GM23338 (cell line): ENCODE data around the gene CORO2A. TPM values are rescaled to one million over a fixed set of nuclear protein-coding genes. Genes with fewer than 3 reads are reported as not detected.
"Not testable (repeated sequence)": the region's sequence is repeated elsewhere in the genome, so short reads cannot be mapped to it uniquely, and the experiment has no call there.

Source experiments
- ATAC-seq: fragments of 200-7000 bp; cut with Tn5 transposase; 3 replicates; pipeline ENCODE4 v1.9.1; 2020
- DNase-seq: peaks from one replicate; pipeline ENCODE4 v3.0.0-alpha.2; 2015; ENCODE audit warnings: low spot score
- H2AFZ ChIP-seq: fragments of 200-600 bp; sonication (generic); 2 replicates; pipeline ENCODE4 v1.8.0; 2016; ENCODE audit warnings: antibody characterized with exemption, mild to moderate bottlenecking, moderate library complexity
- H3F3A ChIP-seq: fragments of 200-600 bp; sonication (generic); replicated peaks from 2 replicates; pipeline ENCODE4 v1.8.0; 2017; ENCODE audit warnings: antibody characterized with exemption, mixed run types, low read depth
- H3K27ac ChIP-seq: fragments of 200-600 bp; sonication (generic); 2 replicates; pipeline ENCODE4 v1.6.1; 2016; ENCODE audit warnings: low read depth
- H3K27me3 ChIP-seq: fragments of 200-600 bp; sonication (generic); 2 replicates; pipeline ENCODE4 v1.8.0; 2016; ENCODE audit warnings: mild to moderate bottlenecking, mixed run types, moderate library complexity; ENCODE audit not compliant: insufficient read depth
- H3K36me3 ChIP-seq: fragments of 200-600 bp; sonication (generic); 2 replicates; pipeline ENCODE4 v1.8.0; 2016; ENCODE audit warnings: mild to moderate bottlenecking; ENCODE audit not compliant: insufficient read depth
- H3K4me1 ChIP-seq: fragments of 200-600 bp; sonication (generic); 2 replicates; pipeline ENCODE4 v1.8.0; 2016; ENCODE audit warnings: mild to moderate bottlenecking, moderate library complexity; ENCODE audit not compliant: insufficient read depth
- H3K4me2 ChIP-seq: fragments of 200-600 bp; sonication (generic); 2 replicates; pipeline ENCODE4 v1.7.1; 2017; ENCODE audit warnings: mixed run types
- H3K4me3 ChIP-seq: fragments of 200-600 bp; sonication (generic); 2 replicates; pipeline ENCODE4 v1.6.1; 2016; ENCODE audit warnings: mixed run types
- H3K79me2 ChIP-seq: fragments of 200-600 bp; sonication (generic); replicated peaks from 2 replicates; pipeline ENCODE4 v1.8.0; 2017; ENCODE audit warnings: mild to moderate bottlenecking; ENCODE audit not compliant: insufficient read depth
- H3K9me2 ChIP-seq: fragments of 200-600 bp; sonication (generic); 2 replicates; pipeline ENCODE4 v1.8.0; 2017; ENCODE audit not compliant: insufficient read depth
- H4K20me1 ChIP-seq: fragments of 200-600 bp; sonication (generic); replicated peaks from 2 replicates; pipeline ENCODE4 v1.8.0; 2017; ENCODE audit warnings: mild to moderate bottlenecking; ENCODE audit not compliant: insufficient read depth
- H3K27ac Mint-ChIP-seq: 2 replicates; pipeline ENCODE4 v1.8.0; 2020; ENCODE audit warnings: inconsistent platforms, mild to moderate bottlenecking, moderate library complexity, mixed read lengths
- H3K27me3 Mint-ChIP-seq: 3 replicates; pipeline ENCODE4 v1.8.0; 2022; ENCODE audit warnings: low read depth, mild to moderate bottlenecking, moderate library complexity, mixed read lengths, inconsistent platforms; ENCODE audit not compliant: insufficient read depth, poor library complexity
- H3K36me3 Mint-ChIP-seq: 3 replicates; pipeline ENCODE4 v1.8.0; 2021; ENCODE audit warnings: low read depth, mild to moderate bottlenecking, inconsistent platforms, moderate library complexity, mixed read lengths
- H3K4me1 Mint-ChIP-seq: 3 replicates; pipeline ENCODE4 v1.8.0; 2020; ENCODE audit warnings: mild to moderate bottlenecking, inconsistent platforms, mixed read lengths
- H3K4me3 Mint-ChIP-seq: 3 replicates; pipeline ENCODE4 v1.8.0; 2021; ENCODE audit warnings: moderate library complexity, mild to moderate bottlenecking, inconsistent platforms, mixed read lengths
- H3K9me3 Mint-ChIP-seq: 3 replicates; pipeline ENCODE4 v1.8.0; 2020; ENCODE audit warnings: moderate library complexity, mild to moderate bottlenecking, inconsistent platforms, mixed read lengths
- JUNB ChIP-seq: IDR thresholded peaks from one replicate; pipeline ENCODE4 v1.6.1; 2016; ENCODE audit warnings: antibody characterized with exemption; ENCODE audit not compliant: unreplicated experiment
- NANOG ChIP-seq: IDR thresholded peaks from 2 replicates; pipeline ENCODE4 v1.6.1; 2016; ENCODE audit warnings: antibody characterized with exemption, borderline replicate concordance
- POLR2AphosphoS5 ChIP-seq: IDR thresholded peaks from 2 replicates; pipeline ENCODE4 v1.6.1; 2016; ENCODE audit warnings: antibody characterized with exemption, low read depth
- STAT1 ChIP-seq: IDR thresholded peaks from one replicate; pipeline ENCODE4 v1.6.1; 2016; ENCODE audit warnings: antibody characterized with exemption; ENCODE audit not compliant: unreplicated experiment
- polyA plus RNA-seq: library from polyadenylated mRNA; unstranded; fragments of >200 nt; fragmentation: Nextera tagmentation; extraction: Ambion mirVana; gene quantifications from 2 replicates; pipeline ENCODE4 v1.2.1, GENCODE V29; 2016
- total RNA-seq: library from RNA; depleted of rRNA; stranded (reverse); fragments of >200 nt; shearing (Covaris generic); gene quantifications from 2 replicates; pipeline ENCODE4 v1.2.3, GENCODE V29; 2014
- TF ChIP-seq, protein P1 (sequence below): fragments of 250-450 bp; sonication (Bioruptor Pico); IDR thresholded peaks from 2 replicates; pipeline ENCODE4 v1.5.0; 2020; ENCODE audit warnings: mild to moderate bottlenecking, moderate library complexity
- TF ChIP-seq, protein P2 (sequence below): IDR thresholded peaks from 2 replicates; pipeline ENCODE4 v1.6.1; 2016; ENCODE audit warnings: antibody characterized with exemption
- TF ChIP-seq, protein P3 (sequence below), 2 experiments: fragments of 200-600 bp in 1 of 2; sonication (generic) in 1 of 2; conservative IDR thresholded peaks; 2 replicates each; pipeline versions ENCODE4 v1.5.1 to v1.6.1; 2016 to 2017; ENCODE audit warnings: antibody characterized with exemption in 2 of 2, low read depth in 2 of 2, mild to moderate bottlenecking in 2 of 2, moderate library complexity in 1 of 2

CORO2A gene
- total and polyA plus RNA-seq, 2 experiments from 2014 or later, result 12.9 to 27.6 TPM

DNA sequence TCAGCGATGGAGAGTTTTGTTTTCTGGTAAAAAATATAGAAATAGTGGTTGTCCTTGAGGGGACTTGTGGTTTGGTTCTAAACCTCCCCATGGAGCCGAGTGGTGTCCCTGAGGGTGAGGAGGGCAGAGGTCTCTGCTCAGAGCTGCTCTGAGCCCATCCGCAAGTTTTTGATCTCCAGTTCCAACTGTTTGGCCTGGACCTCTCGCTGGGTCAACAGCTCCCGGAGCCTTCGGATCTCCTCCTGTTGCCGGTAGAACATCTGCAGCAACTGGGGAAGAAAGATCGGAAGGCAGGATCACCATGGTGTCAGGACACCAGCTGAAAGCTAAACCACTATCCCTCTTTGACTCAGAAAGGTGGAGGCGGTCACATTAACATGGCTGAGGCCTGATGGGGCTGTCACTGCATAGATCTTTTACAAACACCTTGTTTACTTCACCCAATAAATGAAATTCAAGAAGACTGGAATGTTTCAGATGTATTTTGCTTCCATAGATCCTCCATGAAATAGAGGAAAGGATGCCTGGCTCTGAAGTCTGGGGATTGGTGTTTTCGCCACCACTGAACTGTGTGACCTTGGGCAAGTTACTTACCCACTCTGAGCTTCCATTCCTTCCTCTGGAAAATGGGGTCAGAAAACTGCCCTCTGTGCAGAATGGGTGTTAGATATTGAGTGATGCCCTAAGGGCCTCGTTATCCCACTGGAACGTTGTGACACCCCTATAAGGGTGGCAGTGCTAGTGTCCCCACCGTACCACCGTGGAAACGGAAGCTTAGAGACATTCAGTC lies 67.6 kb downstream of the CORO2A start (continued):
- TF ChIP-seq, protein P1, sequence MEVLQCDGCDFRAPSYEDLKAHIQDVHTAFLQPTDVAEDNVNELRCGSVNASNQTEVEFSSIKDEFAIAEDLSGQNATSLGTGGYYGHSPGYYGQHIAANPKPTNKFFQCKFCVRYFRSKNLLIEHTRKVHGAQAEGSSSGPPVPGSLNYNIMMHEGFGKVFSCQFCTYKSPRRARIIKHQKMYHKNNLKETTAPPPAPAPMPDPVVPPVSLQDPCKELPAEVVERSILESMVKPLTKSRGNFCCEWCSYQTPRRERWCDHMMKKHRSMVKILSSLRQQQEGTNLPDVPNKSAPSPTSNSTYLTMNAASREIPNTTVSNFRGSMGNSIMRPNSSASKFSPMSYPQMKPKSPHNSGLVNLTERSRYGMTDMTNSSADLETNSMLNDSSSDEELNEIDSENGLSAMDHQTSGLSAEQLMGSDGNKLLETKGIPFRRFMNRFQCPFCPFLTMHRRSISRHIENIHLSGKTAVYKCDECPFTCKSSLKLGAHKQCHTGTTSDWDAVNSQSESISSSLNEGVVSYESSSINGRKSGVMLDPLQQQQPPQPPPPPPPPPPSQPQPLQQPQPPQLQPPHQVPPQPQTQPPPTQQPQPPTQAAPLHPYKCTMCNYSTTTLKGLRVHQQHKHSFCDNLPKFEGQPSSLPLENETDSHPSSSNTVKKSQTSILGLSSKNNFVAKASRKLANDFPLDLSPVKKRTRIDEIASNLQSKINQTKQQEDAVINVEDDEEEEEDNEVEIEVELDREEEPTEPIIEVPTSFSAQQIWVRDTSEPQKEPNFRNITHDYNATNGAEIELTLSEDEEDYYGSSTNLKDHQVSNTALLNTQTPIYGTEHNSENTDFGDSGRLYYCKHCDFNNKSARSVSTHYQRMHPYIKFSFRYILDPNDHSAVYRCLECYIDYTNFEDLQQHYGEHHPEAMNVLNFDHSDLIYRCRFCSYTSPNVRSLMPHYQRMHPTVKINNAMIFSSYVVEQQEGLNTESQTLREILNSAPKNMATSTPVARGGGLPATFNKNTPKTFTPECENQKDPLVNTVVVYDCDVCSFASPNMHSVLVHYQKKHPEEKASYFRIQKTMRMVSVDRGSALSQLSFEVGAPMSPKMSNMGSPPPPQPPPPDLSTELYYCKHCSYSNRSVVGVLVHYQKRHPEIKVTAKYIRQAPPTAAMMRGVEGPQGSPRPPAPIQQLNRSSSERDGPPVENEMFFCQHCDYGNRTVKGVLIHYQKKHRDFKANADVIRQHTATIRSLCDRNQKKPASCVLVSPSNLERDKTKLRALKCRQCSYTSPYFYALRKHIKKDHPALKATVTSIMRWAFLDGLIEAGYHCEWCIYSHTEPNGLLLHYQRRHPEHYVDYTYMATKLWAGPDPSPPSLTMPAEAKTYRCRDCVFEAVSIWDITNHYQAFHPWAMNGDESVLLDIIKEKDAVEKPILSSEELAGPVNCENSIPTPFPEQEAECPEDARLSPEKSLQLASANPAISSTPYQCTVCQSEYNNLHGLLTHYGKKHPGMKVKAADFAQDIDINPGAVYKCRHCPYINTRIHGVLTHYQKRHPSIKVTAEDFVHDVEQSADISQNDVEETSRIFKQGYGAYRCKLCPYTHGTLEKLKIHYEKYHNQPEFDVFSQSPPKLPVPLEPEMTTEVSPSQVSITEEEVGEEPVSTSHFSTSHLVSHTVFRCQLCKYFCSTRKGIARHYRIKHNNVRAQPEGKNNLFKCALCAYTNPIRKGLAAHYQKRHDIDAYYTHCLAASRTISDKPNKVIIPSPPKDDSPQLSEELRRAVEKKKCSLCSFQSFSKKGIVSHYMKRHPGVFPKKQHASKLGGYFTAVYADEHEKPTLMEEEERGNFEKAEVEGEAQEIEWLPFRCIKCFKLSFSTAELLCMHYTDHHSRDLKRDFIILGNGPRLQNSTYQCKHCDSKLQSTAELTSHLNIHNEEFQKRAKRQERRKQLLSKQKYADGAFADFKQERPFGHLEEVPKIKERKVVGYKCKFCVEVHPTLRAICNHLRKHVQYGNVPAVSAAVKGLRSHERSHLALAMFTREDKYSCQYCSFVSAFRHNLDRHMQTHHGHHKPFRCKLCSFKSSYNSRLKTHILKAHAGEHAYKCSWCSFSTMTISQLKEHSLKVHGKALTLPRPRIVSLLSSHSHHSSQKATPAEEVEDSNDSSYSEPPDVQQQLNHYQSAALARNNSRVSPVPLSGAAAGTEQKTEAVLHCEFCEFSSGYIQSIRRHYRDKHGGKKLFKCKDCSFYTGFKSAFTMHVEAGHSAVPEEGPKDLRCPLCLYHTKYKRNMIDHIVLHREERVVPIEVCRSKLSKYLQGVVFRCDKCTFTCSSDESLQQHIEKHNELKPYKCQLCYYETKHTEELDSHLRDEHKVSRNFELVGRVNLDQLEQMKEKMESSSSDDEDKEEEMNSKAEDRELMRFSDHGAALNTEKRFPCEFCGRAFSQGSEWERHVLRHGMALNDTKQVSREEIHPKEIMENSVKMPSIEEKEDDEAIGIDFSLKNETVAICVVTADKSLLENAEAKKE (CRISPR knock-in tag), result no peak
- TF ChIP-seq, protein P2, sequence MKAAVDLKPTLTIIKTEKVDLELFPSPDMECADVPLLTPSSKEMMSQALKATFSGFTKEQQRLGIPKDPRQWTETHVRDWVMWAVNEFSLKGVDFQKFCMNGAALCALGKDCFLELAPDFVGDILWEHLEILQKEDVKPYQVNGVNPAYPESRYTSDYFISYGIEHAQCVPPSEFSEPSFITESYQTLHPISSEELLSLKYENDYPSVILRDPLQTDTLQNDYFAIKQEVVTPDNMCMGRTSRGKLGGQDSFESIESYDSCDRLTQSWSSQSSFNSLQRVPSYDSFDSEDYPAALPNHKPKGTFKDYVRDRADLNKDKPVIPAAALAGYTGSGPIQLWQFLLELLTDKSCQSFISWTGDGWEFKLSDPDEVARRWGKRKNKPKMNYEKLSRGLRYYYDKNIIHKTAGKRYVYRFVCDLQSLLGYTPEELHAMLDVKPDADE, result no peak
- TF ChIP-seq, protein P3, sequence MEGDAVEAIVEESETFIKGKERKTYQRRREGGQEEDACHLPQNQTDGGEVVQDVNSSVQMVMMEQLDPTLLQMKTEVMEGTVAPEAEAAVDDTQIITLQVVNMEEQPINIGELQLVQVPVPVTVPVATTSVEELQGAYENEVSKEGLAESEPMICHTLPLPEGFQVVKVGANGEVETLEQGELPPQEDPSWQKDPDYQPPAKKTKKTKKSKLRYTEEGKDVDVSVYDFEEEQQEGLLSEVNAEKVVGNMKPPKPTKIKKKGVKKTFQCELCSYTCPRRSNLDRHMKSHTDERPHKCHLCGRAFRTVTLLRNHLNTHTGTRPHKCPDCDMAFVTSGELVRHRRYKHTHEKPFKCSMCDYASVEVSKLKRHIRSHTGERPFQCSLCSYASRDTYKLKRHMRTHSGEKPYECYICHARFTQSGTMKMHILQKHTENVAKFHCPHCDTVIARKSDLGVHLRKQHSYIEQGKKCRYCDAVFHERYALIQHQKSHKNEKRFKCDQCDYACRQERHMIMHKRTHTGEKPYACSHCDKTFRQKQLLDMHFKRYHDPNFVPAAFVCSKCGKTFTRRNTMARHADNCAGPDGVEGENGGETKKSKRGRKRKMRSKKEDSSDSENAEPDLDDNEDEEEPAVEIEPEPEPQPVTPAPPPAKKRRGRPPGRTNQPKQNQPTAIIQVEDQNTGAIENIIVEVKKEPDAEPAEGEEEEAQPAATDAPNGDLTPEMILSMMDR (conservative IDR thresholded peaks at IDR 0.05; ENCODE audit: low read depth in 2 of 2), result no peak
- no peak for TF ChIP-seq POLR2AphosphoS5
- TF ChIP-seq NANOG, result no peak
- TF ChIP-seq JUNB, result no peak
- TF ChIP-seq STAT1, result no peak

DNA sequence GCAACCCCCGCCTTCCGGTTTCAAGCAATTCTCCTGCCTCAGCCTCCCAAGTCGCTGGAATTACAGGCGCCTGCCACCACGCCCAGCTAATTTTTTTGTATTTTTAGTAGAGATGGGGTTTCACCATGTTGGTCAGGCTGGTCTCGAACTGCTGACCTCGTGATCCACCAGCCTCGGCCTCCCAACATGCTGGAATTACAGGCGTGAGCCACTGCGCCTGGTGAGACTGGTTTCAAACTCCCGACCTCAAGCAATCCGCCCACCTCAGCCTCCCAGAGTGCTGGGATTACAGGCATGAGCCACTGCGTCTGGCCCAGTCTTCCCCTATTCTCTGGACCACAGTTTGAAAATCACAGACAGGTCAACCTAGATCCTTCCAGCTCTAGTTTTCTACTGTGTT lies 68.3 kb downstream of the CORO2A start:
- H3K4me1 ChIP-seq, H3K4me3 Mint-ChIP-seq, H3K9me3 Mint-ChIP-seq, H3K4me1 Mint-ChIP-seq, H4K20me1 ChIP-seq, DNase-seq, H2AFZ ChIP-seq, H3K79me2 ChIP-seq, H3K27me3 ChIP-seq, H3K27ac Mint-ChIP-seq, H3K9me2 ChIP-seq, H3K36me3 ChIP-seq, ATAC-seq, H3K4me2 ChIP-seq, H3K27ac ChIP-seq, H3F3A ChIP-seq, H3K4me3 ChIP-seq: not testable (repeated sequence)
- Mint-ChIP-seq H3K27me3 (peaks cover 14% of the 10 kb centered on the region), H3K36me3 (peaks cover 19% of the 10 kb centered on the region)
